Epidermal melanocyte (primary cell): ENCODE data around the gene CAV1.
"Not testable (repeated sequence)": the region's sequence is repeated elsewhere in the genome, so short reads cannot be mapped to it uniquely, and the experiment has no call there.

Experiments
- DNase-seq: peaks from one replicate; pipeline ENCODE4 v3.0.0; 2011; ENCODE audit warnings: low spot score; ENCODE audit not compliant: insufficient read length

CAV1 gene, protein sequence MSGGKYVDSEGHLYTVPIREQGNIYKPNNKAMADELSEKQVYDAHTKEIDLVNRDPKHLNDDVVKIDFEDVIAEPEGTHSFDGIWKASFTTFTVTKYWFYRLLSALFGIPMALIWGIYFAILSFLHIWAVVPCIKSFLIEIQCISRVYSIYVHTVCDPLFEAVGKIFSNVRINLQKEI

DNA sequence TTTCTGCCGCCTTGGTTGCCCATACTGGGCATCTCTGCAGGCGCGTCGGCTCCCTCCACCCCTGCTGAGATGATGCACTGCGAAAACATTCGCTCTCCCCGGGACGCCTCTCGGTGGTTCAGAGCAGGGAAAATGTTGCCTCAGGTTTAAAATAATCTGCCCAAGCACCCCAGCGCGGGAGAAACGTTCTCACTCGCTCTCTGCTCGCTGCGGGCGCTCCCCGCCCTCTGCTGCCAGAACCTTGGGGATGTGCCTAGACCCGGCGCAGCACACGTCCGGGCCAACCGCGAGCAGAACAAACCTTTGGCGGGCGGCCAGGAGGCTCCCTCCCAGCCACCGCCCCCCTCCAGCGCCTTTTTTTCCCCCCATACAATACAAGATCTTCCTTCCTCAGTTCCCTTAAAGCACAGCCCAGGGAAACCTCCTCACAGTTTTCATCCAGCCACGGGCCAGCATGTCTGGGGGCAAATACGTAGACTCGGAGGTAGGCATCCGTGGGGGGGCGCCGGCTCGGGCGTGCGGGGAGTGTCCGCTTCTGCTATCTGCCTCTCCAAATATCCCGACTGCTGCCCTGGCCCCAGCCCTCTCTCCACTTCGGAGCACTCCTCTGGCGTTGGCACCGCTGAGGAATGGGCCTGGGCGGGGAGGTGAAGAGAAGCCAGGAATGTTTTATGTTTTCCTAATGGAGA, at the start of gene CAV1:
TSS of gene CAV1 (plus strand) at position 428 of the 689 bp plus-strand sequence. CDS start at position 455, 27 bp downstream.
- DNase-seq = peak; percentile 63

DNA sequence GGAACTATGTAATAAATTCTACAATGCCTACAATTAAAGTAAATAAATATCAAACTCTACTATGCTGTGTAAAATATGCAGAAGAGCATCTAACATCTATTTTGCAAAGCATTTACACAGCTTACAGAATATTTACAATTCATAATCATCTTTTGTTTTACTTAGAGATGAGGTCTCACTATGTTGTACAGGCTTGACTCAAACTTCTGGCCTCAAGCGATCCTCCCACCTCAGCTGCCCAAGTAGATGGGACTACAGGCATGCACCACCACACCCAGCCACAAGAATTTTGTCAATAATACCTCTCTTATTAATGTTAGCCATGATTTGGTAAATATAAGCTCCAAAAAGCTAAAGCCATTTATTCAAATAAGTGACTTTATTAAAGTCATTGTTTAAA, 47.2 kb upstream of the CAV1 start:
- DNase-seq = no peak

DNA sequence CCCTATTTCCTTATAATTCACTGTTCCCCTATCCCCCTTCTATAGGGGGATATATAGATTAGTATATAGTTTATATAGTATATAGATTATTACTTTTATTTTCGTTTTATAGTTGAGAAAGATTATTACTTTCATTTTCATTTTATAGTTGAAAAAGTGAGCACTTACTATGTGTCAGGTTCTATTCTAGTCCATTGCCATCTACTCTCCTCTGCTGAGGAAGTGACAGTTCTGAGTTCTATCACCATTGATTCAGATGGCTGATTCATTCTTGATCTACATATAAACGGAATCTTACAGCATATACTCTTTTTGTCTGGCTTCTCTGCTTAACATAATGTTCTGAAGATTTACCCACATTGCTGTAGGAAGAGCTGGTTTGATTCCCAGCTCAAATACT, 46.0 kb upstream of the CAV1 start:
- DNase-seq = no peak

DNA sequence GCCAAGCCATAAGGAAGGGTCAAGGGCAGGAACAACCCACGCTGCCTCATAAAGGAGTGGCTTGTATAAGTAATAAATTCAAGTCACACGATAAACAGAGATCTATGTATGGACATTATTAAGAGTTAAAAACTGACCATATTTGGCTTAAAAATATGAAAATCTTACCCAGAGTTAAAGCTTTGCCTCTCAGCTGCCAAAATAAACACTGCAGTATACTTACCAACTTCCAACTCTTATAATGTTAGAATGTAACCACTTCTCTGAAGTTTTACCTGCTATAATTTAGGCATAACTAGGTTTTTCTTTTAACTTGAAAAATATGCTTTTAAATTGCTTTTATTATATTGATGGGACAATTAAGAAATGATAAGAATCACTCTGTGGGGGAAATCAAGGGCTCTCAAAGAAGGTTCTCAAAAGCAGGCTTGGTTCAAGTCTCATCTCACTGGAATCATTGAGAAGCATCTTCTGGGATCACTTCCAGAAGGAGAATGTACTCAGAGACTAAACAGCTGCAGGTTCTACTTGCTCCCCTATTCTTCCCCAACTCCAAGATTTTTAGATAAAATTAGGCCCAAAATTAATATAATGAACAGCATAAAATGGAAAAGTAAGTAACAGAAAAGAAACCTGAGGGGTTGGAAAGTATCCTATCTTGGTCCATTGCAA, 41.4 kb upstream of the CAV1 start:
- DNase-seq = no peak

DNA sequence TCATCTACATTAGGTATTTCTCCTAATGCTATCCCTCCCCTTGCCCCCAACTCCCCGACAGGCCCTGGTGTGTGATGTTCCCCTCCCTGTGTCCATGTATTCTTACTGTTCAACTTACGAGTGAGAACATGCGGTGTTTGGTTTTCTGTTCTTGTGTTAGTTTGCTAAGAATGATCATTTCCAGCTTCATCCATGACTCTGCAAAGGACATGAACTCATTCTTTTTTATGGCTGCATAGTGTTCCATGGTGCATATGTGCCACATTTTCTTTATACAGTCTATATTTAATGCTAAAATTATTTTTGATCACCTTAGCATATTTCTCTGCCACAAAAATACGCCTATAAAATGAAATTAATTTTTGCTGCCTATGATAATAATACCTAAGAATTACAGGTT, 40.4 kb upstream of the CAV1 start:
- DNase-seq = not testable (repeated sequence)

DNA sequence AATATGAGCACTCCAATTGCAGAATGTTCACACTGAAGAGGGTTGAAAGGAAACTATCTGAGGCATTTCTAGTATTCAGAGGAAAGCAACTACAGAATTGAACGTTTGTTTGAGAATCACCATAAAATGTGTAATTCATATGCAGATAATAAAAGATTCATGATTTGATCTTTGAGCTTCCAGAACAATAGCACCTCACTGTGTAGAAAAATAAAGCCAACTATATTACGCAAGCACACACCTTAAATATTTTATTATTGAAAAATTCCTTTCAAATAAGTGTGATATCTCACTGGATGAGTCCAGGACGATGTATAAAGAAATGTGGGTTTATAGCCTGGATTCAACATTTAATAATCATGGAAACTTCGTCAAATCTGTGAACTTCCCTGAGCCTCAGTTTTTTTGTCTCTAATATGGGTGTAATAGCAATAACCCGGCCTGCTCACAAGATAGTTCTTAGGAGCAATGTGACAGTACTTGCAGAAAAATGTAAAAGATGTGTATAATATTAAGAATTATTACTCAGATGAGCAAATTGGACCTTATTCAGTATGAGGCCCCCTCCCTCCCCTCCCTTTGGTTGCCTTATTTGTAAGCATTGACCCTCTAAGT, 36.8 kb upstream of the CAV1 start:
- DNase-seq = no peak

DNA sequence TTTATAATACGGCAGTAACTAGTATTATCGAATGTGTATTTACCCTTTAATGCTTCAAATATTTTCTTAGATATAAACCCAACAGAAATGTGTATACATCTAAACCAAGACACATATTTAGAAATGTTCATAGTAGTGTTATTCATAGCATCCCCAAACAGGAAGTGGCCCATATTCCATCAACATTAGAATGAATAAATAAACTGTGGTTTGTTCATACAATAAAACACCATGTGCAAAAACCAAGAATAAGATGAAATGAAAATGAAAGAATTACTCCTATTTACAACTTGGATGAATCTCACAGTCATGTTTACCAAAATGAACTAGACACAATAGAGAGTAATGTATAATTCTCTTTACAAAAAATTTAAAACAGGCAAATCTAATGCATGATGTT, 34.5 kb upstream of the CAV1 start:
- DNase-seq = no peak

DNA sequence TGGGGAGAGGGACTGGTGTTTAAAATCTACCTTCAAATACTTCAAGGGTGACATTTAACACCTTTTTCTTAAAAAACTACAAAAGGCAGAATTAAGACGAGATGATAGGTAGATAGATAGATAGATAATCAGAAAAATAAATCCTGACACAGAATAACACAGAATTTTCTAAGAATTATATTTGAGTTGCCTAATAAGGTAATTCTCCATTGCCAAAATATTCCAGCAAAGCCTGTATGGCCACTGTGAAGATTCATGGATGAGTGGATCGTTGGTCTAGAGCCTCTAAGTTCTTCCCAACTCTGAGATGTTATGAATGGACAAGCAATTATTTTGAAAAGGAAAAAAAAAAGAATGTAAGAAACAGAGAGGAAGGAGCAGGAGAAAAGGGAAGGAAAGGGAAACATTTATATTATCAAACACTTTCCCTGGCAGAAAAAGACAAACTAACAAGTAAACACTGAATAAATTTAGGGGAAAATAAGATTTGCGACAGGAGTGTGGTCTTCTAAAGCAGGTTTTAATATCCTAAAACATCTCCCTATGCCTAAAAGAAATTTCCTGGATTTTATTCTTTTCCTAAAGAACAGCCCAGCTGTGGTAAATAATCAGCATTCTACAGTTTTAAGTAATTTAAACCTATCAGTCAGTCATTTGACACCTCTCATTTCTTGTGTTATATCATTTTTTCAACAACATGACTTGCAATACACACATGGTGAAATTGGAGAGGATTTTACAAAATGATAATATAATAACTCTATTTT, 32.8 kb upstream of the CAV1 start:
- no peak for DNase-seq

DNA sequence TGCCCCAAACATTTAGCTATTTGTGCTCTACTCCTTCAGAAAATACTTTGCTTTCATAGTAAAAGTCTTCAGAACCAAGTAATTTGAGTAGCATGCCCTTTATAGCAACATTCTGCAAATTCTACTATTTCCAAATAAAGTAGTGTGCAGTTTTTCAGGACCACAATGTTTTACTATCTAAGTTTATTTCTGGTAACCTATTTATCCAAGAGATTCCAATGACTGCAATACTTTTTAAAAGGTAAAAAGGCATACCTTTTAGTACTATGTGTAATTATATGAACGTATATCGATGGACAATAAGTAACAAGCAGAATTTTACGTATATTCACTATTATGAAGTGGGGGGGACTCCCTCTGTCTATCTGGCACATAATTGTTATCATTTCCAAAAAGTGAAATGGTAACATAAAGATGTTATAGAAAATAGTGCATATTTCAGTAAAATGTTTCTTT, 32.2 kb upstream of the CAV1 start:
- DNase-seq = no peak

DNA sequence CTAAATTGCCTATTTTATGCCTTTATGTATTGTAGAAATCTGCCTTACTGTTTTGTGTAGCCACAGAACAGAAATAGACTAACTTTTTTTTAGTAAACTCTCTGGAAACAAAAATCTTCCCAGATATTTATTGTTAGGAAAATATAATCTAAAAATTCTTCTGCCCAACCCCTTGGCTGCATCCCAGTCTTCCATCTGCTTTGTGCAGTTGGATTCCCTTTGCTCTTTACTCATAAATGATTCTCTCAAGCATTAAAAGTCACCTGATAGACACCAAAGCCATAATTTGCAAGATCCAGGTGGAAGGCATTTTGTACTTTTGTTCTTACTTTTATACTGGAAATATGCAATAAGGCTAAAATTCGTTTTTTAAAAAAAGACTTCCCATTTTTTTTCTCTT, 31.4 kb upstream of the CAV1 start:
- no peak for DNase-seq

DNA sequence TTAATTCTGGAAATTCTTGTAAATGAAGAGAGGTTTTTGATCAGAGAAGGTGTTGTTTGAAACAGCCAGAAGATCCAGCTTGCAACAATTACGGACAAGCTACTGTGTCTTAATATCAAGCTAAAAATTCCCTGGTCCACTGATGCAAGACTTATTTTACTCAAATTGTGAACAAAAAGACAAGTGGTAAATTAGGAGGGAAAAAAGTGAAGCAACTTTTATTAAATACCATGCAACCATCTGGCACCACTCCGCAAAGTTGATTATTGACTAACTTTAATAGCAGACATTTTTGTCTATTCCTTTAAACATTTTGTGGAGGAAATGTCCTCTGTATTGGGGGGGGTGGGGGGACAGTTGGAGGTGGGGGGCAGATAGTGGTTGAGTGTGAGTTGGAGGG, 30.4 kb upstream of the CAV1 start:
- DNase-seq = no peak

DNA sequence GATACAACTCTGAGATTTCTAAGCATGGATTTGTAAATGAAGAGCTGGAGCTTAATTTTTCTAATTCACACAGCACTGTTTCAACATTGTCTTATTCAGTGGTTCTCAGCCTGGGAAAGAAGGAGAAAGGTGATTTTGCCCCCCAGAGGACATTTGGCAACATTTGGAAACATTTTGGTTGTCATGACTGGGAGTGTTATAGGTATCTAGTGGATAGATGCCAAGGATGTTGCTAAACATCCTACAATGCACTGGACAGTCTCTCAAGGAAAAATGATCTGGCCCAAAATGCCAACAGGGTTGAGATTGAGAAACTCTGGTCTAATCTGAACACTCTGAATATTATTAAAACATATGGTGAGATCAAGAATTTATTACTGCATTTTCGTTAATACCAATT, 29.1 kb upstream of the CAV1 start:
- DNase-seq = no peak

DNA sequence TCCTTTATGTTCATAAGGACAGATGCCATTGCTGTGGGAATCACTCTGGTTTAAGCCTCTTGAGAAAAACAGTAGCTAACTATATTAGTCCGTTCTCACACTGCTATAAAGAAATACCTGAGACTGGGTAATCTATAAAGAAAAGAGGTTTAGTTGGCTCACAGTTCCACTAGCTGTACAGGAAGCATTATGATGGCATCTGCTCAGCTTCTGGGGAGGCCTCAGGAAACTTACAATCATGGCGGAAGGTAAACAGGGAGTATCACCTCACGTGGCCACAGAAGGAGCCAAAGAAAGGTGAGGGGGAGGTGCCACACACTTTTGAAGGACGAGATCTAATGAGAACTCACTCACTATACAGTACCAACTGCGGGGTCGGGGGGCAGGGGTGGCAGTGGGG, 28.2 kb upstream of the CAV1 start:
- no peak for DNase-seq

DNA sequence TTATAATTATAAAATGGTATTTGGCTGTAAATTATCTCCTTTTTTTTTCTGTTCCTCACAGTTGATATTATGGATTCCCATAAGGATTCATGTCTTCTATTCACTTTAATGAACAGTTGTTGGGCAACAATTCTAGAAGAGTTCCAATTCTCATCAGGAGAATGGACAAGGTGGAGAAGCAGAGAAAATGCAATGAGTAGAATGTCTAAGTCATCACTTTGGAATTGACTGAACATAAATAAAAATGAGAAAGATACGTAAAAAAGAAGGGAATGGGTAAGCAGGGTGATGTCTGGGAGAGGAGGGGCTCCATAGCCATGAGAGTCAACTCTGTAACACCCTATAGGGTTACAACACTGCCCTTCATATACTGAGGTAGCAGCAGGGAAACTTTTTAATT, 27.1 kb upstream of the CAV1 start:
- DNase-seq = no peak

DNA sequence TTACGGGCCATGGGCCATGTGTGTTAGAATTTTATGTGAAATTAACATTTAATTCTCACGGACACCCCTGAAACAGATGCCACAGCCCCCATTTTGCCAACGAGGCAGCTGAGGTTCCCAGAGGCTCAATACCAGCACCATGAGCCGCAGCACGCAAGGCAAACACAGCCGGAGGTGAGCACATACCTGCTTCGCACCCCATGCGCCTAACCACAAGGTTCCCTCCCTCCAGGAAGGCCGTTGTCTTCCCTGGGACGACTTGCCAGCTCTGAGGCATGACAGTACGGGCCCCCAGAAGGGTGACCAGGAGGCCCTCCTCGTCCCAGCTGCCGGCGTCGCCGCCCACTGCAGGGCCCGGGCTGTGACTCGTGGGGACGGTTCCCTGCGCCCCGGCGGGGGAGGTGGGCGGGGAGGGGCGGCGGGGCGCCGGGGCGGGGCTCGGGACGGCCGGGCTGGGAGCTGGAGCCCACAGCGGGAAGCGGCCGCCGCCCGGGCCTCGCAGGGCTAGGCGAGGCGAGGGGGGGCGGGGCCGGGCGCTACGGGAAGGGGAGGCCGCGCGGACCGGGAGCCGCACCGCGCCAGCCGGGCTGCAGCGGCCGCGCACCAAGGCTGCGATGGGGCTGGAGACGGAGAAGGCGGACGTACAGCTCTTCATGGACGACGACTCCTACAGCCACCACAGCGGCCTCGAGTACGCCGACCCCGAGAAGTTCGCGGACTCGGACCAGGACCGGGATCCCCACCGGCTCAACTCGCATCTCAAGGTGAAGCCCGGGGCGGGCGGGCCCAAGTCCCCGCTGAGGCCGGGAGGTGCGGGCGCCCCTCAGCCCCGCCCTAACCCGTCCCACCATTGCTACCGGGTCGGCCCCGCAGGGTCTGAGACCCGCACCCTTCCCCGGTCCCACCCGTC, 25.4 kb upstream of the CAV1 start, which contains the start of gene CAV2:
TSS of gene CAV2 (plus strand) at position 571 of the 910 bp plus-strand sequence. CDS start at position 615, 44 bp downstream.
- peak; percentile 38 for DNase-seq

DNA sequence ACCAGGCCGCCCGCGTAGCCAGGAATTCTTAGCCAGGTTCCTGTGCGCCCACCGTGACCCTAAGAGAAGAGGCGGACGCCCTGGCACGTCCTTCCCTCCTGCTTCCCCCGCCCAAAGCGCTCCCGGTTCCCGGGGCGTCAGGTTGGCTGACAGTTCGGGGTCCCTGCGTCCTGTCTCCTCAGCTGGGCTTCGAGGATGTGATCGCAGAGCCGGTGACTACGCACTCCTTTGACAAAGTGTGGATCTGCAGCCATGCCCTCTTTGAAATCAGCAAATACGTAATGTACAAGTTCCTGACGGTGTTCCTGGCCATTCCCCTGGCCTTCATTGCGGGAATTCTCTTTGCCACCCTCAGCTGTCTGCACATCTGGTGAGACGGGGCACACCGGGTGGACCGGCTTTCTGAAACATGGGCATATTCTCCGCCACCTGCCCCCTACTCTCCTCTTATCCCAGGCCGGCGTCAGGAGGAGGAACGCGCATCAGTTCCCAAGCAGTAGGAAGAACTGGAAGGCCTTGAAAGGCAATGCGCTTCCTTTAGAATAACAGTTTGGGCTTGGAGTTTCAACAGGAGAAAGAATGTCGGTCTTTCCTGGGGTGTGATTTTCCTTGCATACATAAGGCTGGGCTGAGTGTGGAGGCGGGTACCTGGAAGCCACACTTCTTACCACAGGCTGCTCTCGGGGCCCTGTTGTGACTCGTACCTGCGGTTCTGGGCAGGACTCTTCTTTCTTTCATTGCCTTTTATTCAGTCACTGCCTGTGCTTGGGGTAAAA, 24.6 kb upstream of the CAV1 start:
- no peak for DNase-seq

DNA sequence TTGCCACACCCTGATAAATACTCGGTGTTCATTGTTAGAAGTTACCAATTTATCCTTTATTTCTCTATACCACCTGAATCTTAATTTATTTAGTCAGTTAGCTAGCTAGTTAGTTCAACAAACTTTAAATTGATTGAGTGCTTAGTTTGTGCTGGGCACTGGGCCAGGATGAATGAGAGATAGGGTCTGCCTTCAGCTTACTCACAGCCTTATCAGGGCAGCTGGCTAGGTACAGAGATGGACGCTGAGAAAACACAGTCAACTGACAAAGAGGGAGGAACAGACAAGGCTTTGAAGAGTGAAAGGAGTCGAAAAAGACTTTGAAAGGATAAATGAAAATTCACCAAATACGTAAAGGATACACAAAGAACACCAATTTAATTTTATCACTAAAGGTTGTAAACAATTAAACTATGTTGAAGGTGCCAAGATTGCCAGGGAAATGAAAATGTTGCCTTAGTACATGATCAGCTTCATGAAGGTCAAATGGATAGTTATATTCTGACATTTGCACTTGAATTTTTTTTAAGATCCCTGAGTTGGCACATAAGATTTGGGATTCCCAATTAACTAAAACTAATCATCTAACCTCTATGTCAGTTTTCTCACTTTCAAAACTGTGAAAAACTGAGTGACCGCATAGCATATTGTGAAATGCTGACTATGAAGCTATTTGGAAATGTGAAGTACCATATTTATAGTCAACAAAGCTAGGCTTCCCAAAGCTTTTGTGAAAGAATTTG, 23.2 kb upstream of the CAV1 start:
- DNase-seq = no peak

DNA sequence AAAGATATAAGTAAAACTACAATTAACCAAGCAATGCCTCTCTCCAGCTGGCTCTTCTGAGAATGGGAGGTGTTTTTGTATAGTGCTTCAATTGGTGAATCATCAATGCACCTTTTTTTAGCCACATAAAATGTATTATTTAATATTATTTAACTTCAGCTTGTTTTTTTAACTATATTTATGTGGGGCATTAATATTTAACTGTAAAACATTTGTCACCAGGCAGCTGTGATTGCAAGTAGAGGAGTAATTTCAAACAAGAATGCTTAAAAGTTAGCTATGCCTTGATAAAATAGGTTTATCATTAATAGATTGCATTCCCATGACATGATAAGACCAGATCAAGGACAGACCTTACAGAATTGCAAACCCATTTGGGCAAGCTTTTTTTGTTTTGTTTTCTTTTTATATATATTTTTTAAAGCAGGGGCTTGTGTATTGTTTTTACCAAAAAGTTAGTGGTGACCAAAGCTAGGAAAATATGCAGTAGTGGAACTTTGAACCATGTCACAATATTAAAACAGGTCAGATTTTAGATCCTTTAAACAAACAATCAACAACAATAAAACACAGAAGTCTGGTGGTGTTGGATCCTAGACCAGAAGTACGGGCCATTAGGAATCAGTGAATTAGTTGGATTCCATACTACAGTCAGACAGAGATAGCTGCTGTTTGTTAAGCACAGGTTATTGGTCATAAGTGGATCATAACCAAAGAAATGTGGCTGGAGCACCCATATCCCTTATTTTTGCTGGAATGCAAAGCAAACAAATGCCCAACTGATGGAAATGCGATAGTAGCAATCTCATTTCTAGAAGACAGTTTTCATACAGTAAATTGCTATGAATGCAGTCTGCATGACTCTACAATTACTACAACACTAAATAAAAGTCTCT, 22.4 kb upstream of the CAV1 start:
- no peak for DNase-seq
